Osteoblast (primary cell): ENCODE measurements around the gene NKX1-2. TPM values are rescaled to one million over a fixed set of nuclear protein-coding genes. Genes with fewer than 3 reads are reported as not detected.

Source experiments
- DNase-seq: peaks from one replicate; pipeline ENCODE4 v3.0.0; 2011; ENCODE audit warnings: low spot score, mixed read lengths; ENCODE audit not compliant: insufficient read length; ENCODE audit errors: missing footprints
- H2AFZ ChIP-seq: 2 replicates; pipeline ENCODE4 v1.6.0; 2011; ENCODE audit warnings: mild to moderate bottlenecking, low read length
- H3K27ac ChIP-seq: 2 replicates; pipeline ENCODE4 v1.5.1; 2011; ENCODE audit warnings: mild to moderate bottlenecking, low read depth, low read length, moderate library complexity
- H3K27me3 ChIP-seq: 2 replicates; pipeline ENCODE4 v1.6.0; 2012; ENCODE audit warnings: mild to moderate bottlenecking, control low read depth, inconsistent platforms, low read length, moderate library complexity; ENCODE audit not compliant: insufficient read depth
- H3K36me3 ChIP-seq: 2 replicates; pipeline ENCODE4 v1.5.1; 2011; ENCODE audit warnings: mild to moderate bottlenecking, low read length, control low read depth, moderate library complexity; ENCODE audit not compliant: insufficient read depth
- H3K4me1 ChIP-seq: 2 replicates; pipeline ENCODE4 v1.5.1; 2011; ENCODE audit warnings: mild to moderate bottlenecking, low read length, control low read depth, moderate library complexity; ENCODE audit not compliant: insufficient read depth
- H3K4me2 ChIP-seq: 2 replicates; pipeline ENCODE4 v1.6.0; 2011; ENCODE audit warnings: mild to moderate bottlenecking, low read length; ENCODE audit not compliant: insufficient read depth
- H3K4me3 ChIP-seq: fragments of 200-600 bp; sonication (generic); 3 replicates; pipeline ENCODE4 v1.5.1; 2012; ENCODE audit warnings: mild to moderate bottlenecking, low read length, inconsistent platforms; ENCODE audit not compliant: insufficient read depth
- H3K79me2 ChIP-seq: 2 replicates; pipeline ENCODE4 v1.6.0; 2012; ENCODE audit warnings: mild to moderate bottlenecking, low read length, control low read depth, inconsistent platforms; ENCODE audit not compliant: insufficient read depth
- H3K9me3 ChIP-seq: 2 replicates; pipeline ENCODE4 v1.5.1; 2011; ENCODE audit warnings: low read depth, low read length, control low read depth
- H4K20me1 ChIP-seq: 2 replicates; pipeline ENCODE4 v1.6.0; 2012; ENCODE audit warnings: mild to moderate bottlenecking, low read length, control low read depth; ENCODE audit not compliant: insufficient read depth
- total RNA-seq: library from RNA; depleted of rRNA; stranded (reverse); fragments of >200 nt; gene quantifications from 2 replicates; pipeline ENCODE4 v1.2.3, GENCODE V29; 2012
- TF ChIP-seq, protein P1 (sequence below): IDR thresholded peaks from 2 replicates; pipeline ENCODE4 v1.5.1; 2011; ENCODE audit warnings: mild to moderate bottlenecking, low read depth, low read length, moderate library complexity; ENCODE audit errors: extremely low read depth

NKX1-2 gene
- total RNA-seq, 1 donor, result not detected

DNA sequence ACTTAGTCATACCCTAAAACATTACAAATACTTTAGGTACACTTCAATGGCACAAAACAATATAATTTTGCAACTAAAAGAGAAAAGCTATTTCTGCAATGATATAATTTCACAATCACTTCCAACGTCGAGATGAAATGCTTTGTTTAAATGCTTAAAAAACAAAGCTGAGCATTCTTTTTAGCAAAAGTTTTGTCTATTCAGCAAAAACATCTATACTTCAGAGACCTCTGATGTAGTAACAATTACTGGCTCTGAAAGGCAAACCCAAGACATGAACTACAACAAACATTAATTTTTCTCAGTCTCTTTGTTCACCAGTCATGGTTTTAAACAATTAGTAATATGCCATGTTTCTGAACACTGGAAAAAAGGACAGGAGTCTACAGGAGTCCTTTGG is 47.6 kb downstream of the NKX1-2 start:
- DNase-seq, result no peak

DNA sequence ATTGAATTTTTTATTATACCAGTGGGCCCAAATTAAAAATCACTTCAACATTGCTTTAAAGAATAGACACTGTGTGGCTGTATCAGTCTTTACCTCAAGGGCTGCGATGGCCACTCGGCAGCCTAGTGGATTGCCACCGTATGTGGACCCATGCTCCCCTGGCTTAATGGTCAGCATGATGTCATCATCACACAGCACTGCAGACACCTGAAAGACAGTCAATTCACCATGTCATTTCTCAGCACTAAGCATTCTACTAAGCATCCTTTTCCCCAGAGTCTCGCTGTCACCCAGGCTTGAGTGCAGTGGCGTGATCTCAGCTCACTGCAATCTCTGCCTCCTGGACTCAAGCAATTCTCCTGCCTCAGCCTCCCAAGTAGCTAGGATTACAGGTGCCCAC is 48.2 kb downstream of the NKX1-2 start:
- Histone ChIP-seq H3K27me3 (no peaks in the 10 kb centered on the region), H3K9me3 (no peaks in the 10 kb centered on the region), H3K4me2 (no peak overlapping the region), H3K4me1 (no peaks in the 10 kb centered on the region), H4K20me1 (peaks cover 9% of the 10 kb centered on the region), H3K27ac (no peak overlapping the region), H3K79me2 (no peaks in the 10 kb centered on the region), H3K36me3 (peaks cover 73% of the 10 kb centered on the region), H2AFZ (no peak overlapping the region), H3K4me3 (no peak overlapping the region)
- TF ChIP-seq, protein P1, sequence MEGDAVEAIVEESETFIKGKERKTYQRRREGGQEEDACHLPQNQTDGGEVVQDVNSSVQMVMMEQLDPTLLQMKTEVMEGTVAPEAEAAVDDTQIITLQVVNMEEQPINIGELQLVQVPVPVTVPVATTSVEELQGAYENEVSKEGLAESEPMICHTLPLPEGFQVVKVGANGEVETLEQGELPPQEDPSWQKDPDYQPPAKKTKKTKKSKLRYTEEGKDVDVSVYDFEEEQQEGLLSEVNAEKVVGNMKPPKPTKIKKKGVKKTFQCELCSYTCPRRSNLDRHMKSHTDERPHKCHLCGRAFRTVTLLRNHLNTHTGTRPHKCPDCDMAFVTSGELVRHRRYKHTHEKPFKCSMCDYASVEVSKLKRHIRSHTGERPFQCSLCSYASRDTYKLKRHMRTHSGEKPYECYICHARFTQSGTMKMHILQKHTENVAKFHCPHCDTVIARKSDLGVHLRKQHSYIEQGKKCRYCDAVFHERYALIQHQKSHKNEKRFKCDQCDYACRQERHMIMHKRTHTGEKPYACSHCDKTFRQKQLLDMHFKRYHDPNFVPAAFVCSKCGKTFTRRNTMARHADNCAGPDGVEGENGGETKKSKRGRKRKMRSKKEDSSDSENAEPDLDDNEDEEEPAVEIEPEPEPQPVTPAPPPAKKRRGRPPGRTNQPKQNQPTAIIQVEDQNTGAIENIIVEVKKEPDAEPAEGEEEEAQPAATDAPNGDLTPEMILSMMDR, result no peak
- no peak for DNase-seq

More for the DNA sequence above, 47.6 kb downstream of the NKX1-2 start:
- no peaks in the 10 kb centered on the region for H3K27me3 ChIP-seq
- H3K36me3 ChIP-seq, result peaks cover 75% of the 10 kb centered on the region
- no peak overlapping the region for H3K4me2 ChIP-seq
- TF ChIP-seq, protein P1, result no peak
- peaks cover 14% of the 10 kb centered on the region for H4K20me1 ChIP-seq
- no peak overlapping the region for H2AFZ ChIP-seq
- H3K79me2 ChIP-seq, result no peaks in the 10 kb centered on the region
- no peak overlapping the region for H3K27ac ChIP-seq
- no peak overlapping the region for H3K4me3 ChIP-seq
- no peaks in the 10 kb centered on the region for H3K4me1 ChIP-seq
- H3K9me3 ChIP-seq, result no peaks in the 10 kb centered on the region

Other genes with a start within 250 kb of the NKX1-2 start
- gene OAT, start 31.1 kb downstream of the NKX1-2 start, total RNA-seq, result 202 and 227 TPM in 2 replicates
- 11.5 and 17.7 TPM in 2 replicates for gene LHPP, start 11.8 kb upstream of the NKX1-2 start, total RNA-seq